GM21786 (cell line): ENCODE results near the gene DNAH3.
"Not testable (repeated sequence)": the region's sequence is repeated elsewhere in the genome, so short reads cannot be mapped to it uniquely, and the experiment has no call there.

Experiments used
- ATAC-seq: cut with Tn5 transposase; IDR thresholded peaks from one replicate; pipeline ENCODE4 v1.9.1; 2021; ENCODE audit not compliant: unreplicated experiment

The DNAH3 gene

GRCh38 chr16:21021316-21021715 is 129.3 kb downstream of the DNAH3 start:
- no peak for ATAC-seq

GRCh38 chr16:21009815-21010214 is 140.8 kb downstream of the DNAH3 start:
- ATAC-seq = no peak

- ATAC-seq = no peak
These were observed 145.6 kb downstream of the DNAH3 start for GRCh38 chr16:21005008-21005407.

GRCh38 chr16:21001262-21001661 is 149.4 kb downstream of the DNAH3 start:
- ATAC-seq = no peak

GRCh38 chr16:20997147-20997546 is 153.5 kb downstream of the DNAH3 start:
- no peak for ATAC-seq

GRCh38 chr16:20995711-20996110 is 154.9 kb downstream of the DNAH3 start:
- no peak for ATAC-seq

GRCh38 chr16:20989496-20990070 is 161.1 kb downstream of the DNAH3 start:
- ATAC-seq = not testable (repeated sequence)

- no peak for ATAC-seq
These were observed 163.6 kb downstream of the DNAH3 start for GRCh38 chr16:20987049-20987448.

- ATAC-seq = no peak
These were observed 166.6 kb downstream of the DNAH3 start for GRCh38 chr16:20984019-20984418.

- ATAC-seq = no peak
These were observed 174.1 kb downstream of the DNAH3 start for GRCh38 chr16:20976576-20976975.

- not testable (repeated sequence) for ATAC-seq
These were observed 177.4 kb downstream of the DNAH3 start for GRCh38 chr16:20973201-20973600.

GRCh38 chr16:20971401-20971800 is 179.2 kb downstream of the DNAH3 start:
- ATAC-seq = no peak

- ATAC-seq = no peak
These were observed 181.3 kb downstream of the DNAH3 start for GRCh38 chr16:20969386-20969785.

GRCh38 chr16:20968765-20969164 is 181.9 kb downstream of the DNAH3 start:
- ATAC-seq = no peak

GRCh38 chr16:20960899-20961298 is 189.7 kb downstream of the DNAH3 start:
- no peak for ATAC-seq

GRCh38 chr16:20957153-20957552 is 193.5 kb downstream of the DNAH3 start:
- ATAC-seq = no peak

- no peak for ATAC-seq
These were observed 194.3 kb downstream of the DNAH3 start for GRCh38 chr16:20956319-20956718.

- ATAC-seq = no peak
These were observed 196.1 kb downstream of the DNAH3 start for GRCh38 chr16:20954574-20954973.

- no peak for ATAC-seq
These were observed 198.3 kb downstream of the DNAH3 start for GRCh38 chr16:20952139-20952920.

GRCh38 chr16:20950294-20950693 is 200.4 kb downstream of the DNAH3 start:
- no peak for ATAC-seq

GRCh38 chr16:20949660-20950059 is 201.0 kb downstream of the DNAH3 start:
- ATAC-seq = no peak

- no peak for ATAC-seq
These were observed 202.2 kb downstream of the DNAH3 start for GRCh38 chr16:20948444-20948843.
